Sigmoid colon (tissue), 3 donors: ENCODE measurements around the gene CDC73.

Experiments
- POLR2A ChIP-seq, 2 donors: fragments of 450-650 bp; IDR thresholded peaks; one replicate each; pipeline ENCODE4 v1.6.1; 2016; ENCODE audit warnings: antibody characterized with exemption in 2 of 2, mild to moderate bottlenecking in 2 of 2, moderate library complexity in 2 of 2
- TF ChIP-seq, protein P1 (sequence below), 4 experiments: fragments of 450-650 bp in 3 of 4; fragments of 200-600 bp in 1 of 4; IDR thresholded peaks; one replicate each; pipeline ENCODE4 v1.5.1; 2016 to 2019; ENCODE audit warnings: antibody characterized with exemption in 4 of 4, mild to moderate bottlenecking in 3 of 4, moderate library complexity in 2 of 4

GRCh38 chr1:193264313-193265065 is 142.7 kb downstream of the CDC73 start:
- no peak for TF ChIP-seq POLR2A (IDR thresholded peaks at IDR 0.05)
- TF ChIP-seq, protein P1, sequence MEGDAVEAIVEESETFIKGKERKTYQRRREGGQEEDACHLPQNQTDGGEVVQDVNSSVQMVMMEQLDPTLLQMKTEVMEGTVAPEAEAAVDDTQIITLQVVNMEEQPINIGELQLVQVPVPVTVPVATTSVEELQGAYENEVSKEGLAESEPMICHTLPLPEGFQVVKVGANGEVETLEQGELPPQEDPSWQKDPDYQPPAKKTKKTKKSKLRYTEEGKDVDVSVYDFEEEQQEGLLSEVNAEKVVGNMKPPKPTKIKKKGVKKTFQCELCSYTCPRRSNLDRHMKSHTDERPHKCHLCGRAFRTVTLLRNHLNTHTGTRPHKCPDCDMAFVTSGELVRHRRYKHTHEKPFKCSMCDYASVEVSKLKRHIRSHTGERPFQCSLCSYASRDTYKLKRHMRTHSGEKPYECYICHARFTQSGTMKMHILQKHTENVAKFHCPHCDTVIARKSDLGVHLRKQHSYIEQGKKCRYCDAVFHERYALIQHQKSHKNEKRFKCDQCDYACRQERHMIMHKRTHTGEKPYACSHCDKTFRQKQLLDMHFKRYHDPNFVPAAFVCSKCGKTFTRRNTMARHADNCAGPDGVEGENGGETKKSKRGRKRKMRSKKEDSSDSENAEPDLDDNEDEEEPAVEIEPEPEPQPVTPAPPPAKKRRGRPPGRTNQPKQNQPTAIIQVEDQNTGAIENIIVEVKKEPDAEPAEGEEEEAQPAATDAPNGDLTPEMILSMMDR (IDR thresholded peaks at IDR 0.05): no peak
